HG03045 (cell line): ENCODE results near the gene CLHC1.
"Not testable (repeated sequence)": the region's sequence is repeated elsewhere in the genome, so short reads cannot be mapped to it uniquely, and the experiment has no call there.

Experiments used
- ATAC-seq: cut with Tn5 transposase; IDR thresholded peaks from one replicate; pipeline ENCODE4 v1.9.1; 2021; ENCODE audit warnings: mild to moderate bottlenecking, moderate library complexity; ENCODE audit not compliant: unreplicated experiment

Gene CLHC1

GRCh38 chr2:55232863-55233657 is 967 bp upstream of the CLHC1 start:
- peak; percentile 34 for ATAC-seq

GRCh38 chr2:55231546-55232083 is 478 bp downstream of the CLHC1 start:
- ATAC-seq, result peak; percentile 4

DNA sequence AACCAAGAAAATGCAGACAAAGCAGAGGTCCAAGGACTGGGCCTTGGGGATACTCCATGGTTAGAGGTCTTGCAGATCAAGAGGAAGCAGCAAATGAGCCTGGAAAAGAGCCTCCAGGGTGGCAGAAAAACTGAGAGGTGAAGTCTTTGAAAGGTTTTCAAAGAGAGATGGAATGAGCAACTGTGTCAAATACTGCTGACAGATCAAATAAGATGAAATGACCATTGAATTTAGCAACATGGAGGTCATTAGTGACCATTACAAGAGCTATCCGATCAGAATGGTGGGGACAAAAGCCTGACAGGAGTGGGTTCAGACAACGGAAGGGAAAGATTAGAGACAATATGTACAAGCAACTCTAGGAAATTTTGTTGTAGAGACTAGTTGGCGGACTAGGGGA is 1.5 kb downstream of the CLHC1 start:
- no peak for ATAC-seq

DNA sequence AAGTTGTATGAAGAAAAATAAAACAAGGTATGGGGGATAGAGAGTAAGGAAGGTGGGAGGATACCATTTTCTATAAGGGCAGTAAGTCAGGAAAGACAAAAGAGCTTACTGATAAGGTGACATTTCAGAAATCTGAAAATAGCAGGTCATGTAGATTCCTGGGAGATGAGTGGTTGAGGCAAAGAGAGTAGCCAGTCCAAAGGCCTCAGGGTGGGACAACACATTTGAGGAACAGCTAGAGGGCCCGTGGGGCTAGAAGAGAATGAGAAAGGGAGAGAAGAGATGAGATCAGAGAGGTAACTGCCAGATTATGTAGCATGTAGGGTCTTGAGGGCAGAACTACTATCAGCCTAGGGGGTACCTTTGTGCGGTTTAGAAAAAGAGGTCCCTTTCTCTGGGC is 2.9 kb downstream of the CLHC1 start:
- no peak for ATAC-seq

GRCh38 chr2:55228226-55228563 is 3.9 kb downstream of the CLHC1 start:
- ATAC-seq, result no peak

- not testable (repeated sequence) for ATAC-seq
Measured at GRCh38 chr2:55227437-55228225, 4.5 kb downstream of the CLHC1 start.

DNA sequence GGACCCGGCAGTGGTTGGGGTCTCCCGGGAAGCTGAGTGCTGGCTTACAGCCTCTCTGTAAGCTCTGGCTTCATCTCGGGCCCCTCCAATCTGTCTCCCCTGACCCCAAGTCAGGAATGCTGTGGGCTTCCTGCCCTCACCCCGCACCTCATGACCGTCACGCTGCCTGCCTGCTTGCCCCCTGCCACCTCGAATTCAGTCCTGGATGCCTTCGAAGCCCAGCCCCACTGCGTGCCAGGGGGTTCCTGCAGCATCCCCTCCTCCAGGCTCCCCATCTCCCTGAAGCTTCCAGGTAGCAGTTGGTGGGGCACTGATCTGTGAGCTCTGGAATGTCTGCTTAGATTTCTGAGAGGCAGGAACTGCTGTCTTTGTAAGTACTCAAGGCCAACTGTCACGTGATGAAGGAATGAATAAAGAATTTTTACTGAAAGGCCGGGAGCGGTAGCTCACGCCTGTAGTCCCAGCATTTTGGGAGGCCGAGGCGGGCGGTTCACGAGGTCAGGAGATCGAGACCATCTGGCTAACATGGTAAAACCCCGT is 6.5 kb downstream of the CLHC1 start:
- ATAC-seq, result no peak

DNA sequence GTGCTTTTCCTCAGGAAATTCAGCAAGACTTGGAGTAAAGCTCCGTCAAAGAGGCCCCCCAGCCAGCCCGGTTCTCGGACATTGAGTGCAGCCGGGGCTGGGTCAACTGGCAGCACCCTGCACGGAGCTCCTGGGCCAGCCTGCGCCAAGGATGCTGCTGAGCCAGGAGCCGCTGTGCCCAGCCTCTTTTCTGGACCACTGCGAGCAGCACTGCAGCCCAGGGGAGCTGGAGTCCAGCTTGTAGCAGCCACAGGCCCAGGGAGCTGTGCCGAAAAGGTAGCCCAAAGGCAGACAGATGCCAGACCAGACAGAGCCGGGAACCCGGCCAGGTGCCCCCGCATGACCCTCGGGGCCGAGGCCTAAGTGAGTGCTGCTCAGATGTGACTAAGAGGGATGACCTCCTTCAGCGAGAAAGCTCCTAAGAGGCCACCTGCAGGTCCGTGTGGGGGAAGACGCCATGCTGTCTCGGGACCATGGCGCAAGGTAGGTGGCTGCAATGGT is 7.3 kb downstream of the CLHC1 start:
- ATAC-seq, result no peak

GRCh38 chr2:55223958-55224760 is 7.9 kb downstream of the CLHC1 start:
- no peak for ATAC-seq

GRCh38 chr2:55213822-55214221 is 18.3 kb downstream of the CLHC1 start:
- no peak for ATAC-seq

DNA sequence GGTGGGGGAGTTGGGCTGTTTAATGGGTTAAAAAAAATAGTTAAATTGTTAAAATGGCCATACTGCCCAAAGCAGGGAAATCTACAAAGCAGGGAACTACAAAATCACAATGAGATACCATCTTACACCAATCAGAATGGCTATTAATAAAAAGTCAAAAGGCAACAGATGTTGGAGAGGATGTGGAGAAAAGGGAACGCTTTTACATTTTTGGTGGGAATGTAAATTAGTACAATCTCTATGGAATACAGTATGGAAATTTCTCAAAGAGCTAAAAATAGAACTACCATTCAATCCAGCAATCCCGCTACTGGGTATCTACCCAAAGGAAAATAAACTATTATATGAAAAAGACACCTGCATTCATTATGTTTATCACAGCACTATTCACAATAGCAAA is 27.1 kb downstream of the CLHC1 start:
- no peak for ATAC-seq

DNA sequence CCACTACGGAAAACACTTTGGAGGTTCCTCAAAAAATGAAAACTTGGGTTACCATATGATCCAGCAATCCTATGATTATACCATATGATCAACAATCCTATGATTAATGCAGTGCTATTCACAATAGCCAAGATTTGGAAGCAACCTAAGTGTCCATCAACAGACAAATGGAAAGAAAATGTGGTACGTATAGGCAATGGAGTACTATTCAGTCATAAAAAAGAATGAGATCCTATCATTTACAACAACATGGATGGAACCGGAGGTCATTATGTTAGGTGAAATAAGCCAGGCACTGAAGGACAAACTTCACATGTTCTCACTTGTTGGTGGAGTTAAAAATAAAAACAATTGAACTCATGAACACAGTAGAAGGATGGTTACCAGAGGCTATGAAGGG is 27.6 kb downstream of the CLHC1 start:
- ATAC-seq, result no peak

- no peak for ATAC-seq
Measured at GRCh38 chr2:55200416-55200815, 31.7 kb downstream of the CLHC1 start.

GRCh38 chr2:55196526-55196925 is 35.6 kb downstream of the CLHC1 start:
- ATAC-seq, result no peak

- ATAC-seq, result not testable (repeated sequence)
Measured at GRCh38 chr2:55191888-55192287, 40.2 kb downstream of the CLHC1 start.

DNA sequence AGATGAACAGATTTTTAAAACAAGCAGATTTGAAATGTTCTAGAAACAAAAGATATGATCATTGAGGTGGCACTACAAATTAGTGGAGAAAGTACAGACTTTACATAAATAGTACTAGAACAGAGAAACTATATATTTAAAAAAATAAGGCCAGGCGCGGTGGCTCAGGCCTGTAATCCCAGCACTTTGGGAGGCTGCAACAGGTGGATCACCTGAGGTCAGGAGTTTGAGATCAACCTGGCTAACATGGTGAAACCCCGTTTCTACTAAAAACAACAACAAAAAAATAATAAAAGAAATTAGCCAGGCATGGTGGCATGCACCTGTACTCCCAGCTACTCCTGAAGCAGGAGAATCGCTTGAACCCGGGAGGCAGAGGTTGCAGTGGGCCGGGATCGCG is 45.3 kb downstream of the CLHC1 start:
- not testable (repeated sequence) for ATAC-seq

- ATAC-seq, result no peak
Measured at GRCh38 chr2:55180374-55180773, 51.7 kb downstream of the CLHC1 start.

- no peak for ATAC-seq
Measured at GRCh38 chr2:55176094-55176415, 56.0 kb downstream of the CLHC1 start.

DNA sequence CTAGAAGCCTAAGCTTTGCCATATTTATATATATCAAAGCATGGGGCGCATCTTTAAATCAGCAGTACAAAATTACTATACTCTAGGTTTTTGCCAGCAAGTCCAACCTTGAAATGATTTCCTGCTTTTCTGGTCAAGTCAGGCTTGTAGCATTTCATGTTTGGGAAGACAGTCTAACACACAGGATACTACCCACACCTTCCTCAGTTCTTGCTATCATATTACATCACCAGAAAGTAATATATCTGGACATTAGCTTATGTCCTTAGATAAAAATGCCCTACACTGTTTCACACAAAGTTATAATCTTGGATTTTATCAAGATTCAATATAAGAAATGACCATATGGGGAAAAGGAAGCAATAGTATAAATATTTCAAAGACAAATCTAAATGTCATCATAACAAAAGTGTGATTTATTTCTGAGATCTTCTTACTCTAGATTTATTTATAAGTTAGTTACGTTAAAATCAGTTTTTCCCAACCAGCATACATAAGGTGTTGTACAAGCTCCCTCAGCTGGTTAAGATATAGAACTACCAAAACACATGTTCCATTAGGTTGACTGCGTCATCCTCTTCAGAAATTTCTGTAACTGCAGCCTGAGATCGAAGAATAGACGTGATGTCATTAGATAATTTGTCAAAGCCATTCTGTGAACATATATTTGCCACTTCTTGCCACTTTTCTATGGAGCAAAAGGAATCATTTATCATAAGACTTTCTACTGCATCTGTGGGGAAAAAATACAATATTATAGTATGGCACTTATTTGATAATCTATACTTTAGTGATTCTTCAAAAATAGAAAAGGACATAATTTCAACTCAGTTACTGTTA is 56.6 kb downstream of the CLHC1 start:
- no peak for ATAC-seq

- ATAC-seq, result no peak
Measured at GRCh38 chr2:55173438-55174054, 58.5 kb downstream of the CLHC1 start.
